Neuronal stem cell (in vitro differentiated cells): ENCODE measurements around the gene USP17L12. TPM values are rescaled to one million over a fixed set of nuclear protein-coding genes. Genes with fewer than 3 reads are reported as not detected.
"Not testable (repeated sequence)": the region's sequence is repeated elsewhere in the genome, so short reads cannot be mapped to it uniquely, and the experiment has no call there.

Source experiments
- DNase-seq: peaks from one replicate; pipeline ENCODE4 v3.0.0-alpha.2; 2013; ENCODE audit warnings: low spot score
- H2AFZ ChIP-seq: one replicate; pipeline ENCODE4 v1.6.1; 2013; ENCODE audit warnings: mild to moderate bottlenecking, low read length, inconsistent platforms
- H2AK5ac ChIP-seq: 2 replicates; pipeline ENCODE4 v1.6.1; 2013; ENCODE audit warnings: low read depth, mild to moderate bottlenecking, inconsistent platforms, low read length, moderate library complexity, mixed read lengths
- H2BK120ac ChIP-seq: 2 replicates; pipeline ENCODE4 v1.6.1; 2013; ENCODE audit warnings: low read depth, mild to moderate bottlenecking, inconsistent platforms, low read length, moderate library complexity, mixed read lengths
- H2BK12ac ChIP-seq: one replicate; pipeline ENCODE4 v1.6.1; 2013; ENCODE audit warnings: low read length, inconsistent platforms
- H2BK15ac ChIP-seq: 2 replicates; pipeline ENCODE4 v1.6.1; 2013; ENCODE audit warnings: mild to moderate bottlenecking, low read length, inconsistent platforms, mixed read lengths
- H2BK5ac ChIP-seq: one replicate; pipeline ENCODE4 v1.6.1; 2013; ENCODE audit warnings: inconsistent platforms, mild to moderate bottlenecking, low read length, moderate library complexity
- H3K14ac ChIP-seq: one replicate; pipeline ENCODE4 v1.6.1; 2013; ENCODE audit warnings: low read length, inconsistent platforms
- H3K18ac ChIP-seq: 2 replicates; pipeline ENCODE4 v1.6.1; 2013; ENCODE audit warnings: low read length, inconsistent platforms
- H3K23ac ChIP-seq: 2 replicates; pipeline ENCODE4 v1.6.1; 2013; ENCODE audit warnings: low read depth, mild to moderate bottlenecking, mixed read lengths, low read length, inconsistent platforms; ENCODE audit not compliant: poor library complexity
- H3K27ac ChIP-seq: replicated peaks from 3 replicates; pipeline ENCODE4 v1.5.1; 2013; ENCODE audit warnings: low read length, inconsistent platforms
- H3K27me3 ChIP-seq, 3 experiments: 2 replicates each; pipeline ENCODE4 v1.6.1; 2013; ENCODE audit warnings: low read length in 3 of 3, mild to moderate bottlenecking in 2 of 3, inconsistent platforms in 1 of 3, low read depth in 1 of 3, mixed read lengths in 1 of 3, moderate library complexity in 1 of 3; ENCODE audit not compliant: control insufficient read depth in 3 of 3, insufficient read depth in 3 of 3
- H3K36me3 ChIP-seq, 2 donors: replicated peaks in 1 of 2; 2 replicates each; pipeline ENCODE4 v1.6.1; 2013; ENCODE audit warnings: low read length in 2 of 2; ENCODE audit not compliant: control insufficient read depth in 2 of 2, insufficient read depth in 2 of 2
- H3K4ac ChIP-seq: 2 replicates; pipeline ENCODE4 v1.6.1; 2013; ENCODE audit warnings: inconsistent platforms, mild to moderate bottlenecking, low read length, moderate library complexity
- H3K4me1 ChIP-seq, 2 donors: 1 replicate in 1 of 2; 2 replicates in 1 of 2; pipeline ENCODE4 v1.6.1; 2013; ENCODE audit warnings: low read length in 2 of 2, low read depth in 1 of 2; ENCODE audit not compliant: control insufficient read depth in 2 of 2, insufficient read depth in 1 of 2
- H3K4me2 ChIP-seq: one replicate; pipeline ENCODE4 v1.6.1; 2013; ENCODE audit warnings: mild to moderate bottlenecking, low read length, inconsistent platforms; ENCODE audit not compliant: insufficient read depth, poor library complexity, severe bottlenecking
- H3K4me3 ChIP-seq, 2 donors: 2 replicates each; pipeline ENCODE4 v1.5.1; 2013; ENCODE audit warnings: low read length in 2 of 2, mild to moderate bottlenecking in 2 of 2, inconsistent platforms in 1 of 2, moderate library complexity in 1 of 2
- H3K79me1 ChIP-seq: one replicate; pipeline ENCODE4 v1.6.1; 2013; ENCODE audit warnings: low read depth, mild to moderate bottlenecking, inconsistent platforms, low read length, moderate library complexity
- H3K9ac ChIP-seq: one replicate; pipeline ENCODE4 v1.6.1; 2013; ENCODE audit warnings: mild to moderate bottlenecking, low read depth, low read length, inconsistent platforms; ENCODE audit not compliant: poor library complexity
- H3K9me3 ChIP-seq, 2 donors: replicated peaks in 1 of 2; 2 replicates each; pipeline versions ENCODE3 to v1.6.1; 2013; ENCODE audit warnings: low read length in 2 of 2, mild to moderate bottlenecking in 2 of 2, inconsistent platforms in 1 of 2, low read depth in 1 of 2, mixed read lengths in 1 of 2, moderate library complexity in 1 of 2; ENCODE audit not compliant: control insufficient read depth in 2 of 2, insufficient read depth in 1 of 2
- H4K8ac ChIP-seq: one replicate; pipeline ENCODE4 v1.6.1; 2013; ENCODE audit warnings: low read depth, mild to moderate bottlenecking, inconsistent platforms, low read length, moderate library complexity
- H4K91ac ChIP-seq: one replicate; pipeline ENCODE4 v1.6.1; 2013; ENCODE audit warnings: low read length, low read depth, mild to moderate bottlenecking, inconsistent platforms; ENCODE audit not compliant: poor library complexity
- WGBS, 2 donors: extraction: QIAGEN DNeasy Blood & Tissue Kit; methylation state at CpG; one replicate each; pipeline ENCODE4 v1.1.7; 2013; ENCODE audit warnings: missing lambda C conversion rate in 2 of 2, mixed read lengths in 1 of 2; ENCODE audit not compliant: insufficient read length in 2 of 2, insufficient replicate concordance in 1 of 2; ENCODE audit errors: extremely low coverage in 2 of 2; 5-methylcytosine and 5-hydroxymethylcytosine counted together
- polyA plus RNA-seq, 2 experiments: library from polyadenylated mRNA; stranded (reverse); fragments of 200-250 nt; gene quantifications; one replicate each; pipeline ENCODE4 v1.2.3, GENCODE V29; 2013

USP17L12 gene, protein sequence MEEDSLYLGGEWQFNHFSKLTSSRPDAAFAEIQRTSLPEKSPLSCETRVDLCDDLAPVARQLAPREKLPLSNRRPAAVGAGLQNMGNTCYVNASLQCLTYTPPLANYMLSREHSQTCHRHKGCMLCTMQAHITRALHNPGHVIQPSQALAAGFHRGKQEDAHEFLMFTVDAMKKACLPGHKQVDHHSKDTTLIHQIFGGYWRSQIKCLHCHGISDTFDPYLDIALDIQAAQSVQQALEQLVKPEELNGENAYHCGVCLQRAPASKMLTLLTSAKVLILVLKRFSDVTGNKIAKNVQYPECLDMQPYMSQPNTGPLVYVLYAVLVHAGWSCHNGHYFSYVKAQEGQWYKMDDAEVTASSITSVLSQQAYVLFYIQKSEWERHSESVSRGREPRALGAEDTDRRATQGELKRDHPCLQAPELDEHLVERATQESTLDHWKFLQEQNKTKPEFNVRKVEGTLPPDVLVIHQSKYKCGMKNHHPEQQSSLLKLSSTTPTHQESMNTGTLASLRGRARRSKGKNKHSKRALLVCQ
- polyA plus RNA-seq (2013, experiment 1 of 2) = not detected
- polyA plus RNA-seq (2013, experiment 2 of 2) = not detected

DNA sequence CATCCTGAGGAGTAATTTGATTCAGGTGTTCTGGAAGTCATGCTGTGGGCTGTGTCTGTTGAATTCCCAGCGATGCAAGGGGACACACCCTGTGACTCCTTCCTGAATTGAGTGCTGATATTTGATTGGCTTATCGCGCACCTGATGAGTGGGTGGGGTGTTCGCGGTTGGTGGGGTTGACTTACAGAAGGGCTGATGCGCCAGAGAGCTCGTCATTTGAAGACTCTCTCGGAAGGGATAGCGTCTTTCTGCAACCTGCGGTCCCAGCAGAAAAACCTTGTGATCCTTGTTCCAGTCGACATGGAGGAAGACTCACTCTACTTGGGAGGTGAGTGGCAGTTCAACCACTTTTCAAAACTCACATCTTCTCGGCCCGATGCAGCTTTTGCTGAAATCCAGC is at the start of gene USP17L12:
TSS of gene USP17L12 (plus strand) at position 301 of the 400 bp plus-strand sequence. CDS start at position 301, 0 bp downstream.
- not testable (repeated sequence) for H3K4me2 ChIP-seq, H2AK5ac ChIP-seq, H2BK5ac ChIP-seq, H3K4ac ChIP-seq, DNase-seq, H2BK12ac ChIP-seq, H3K9ac ChIP-seq, H3K9me3 ChIP-seq, H2BK15ac ChIP-seq, H3K4me3 ChIP-seq, H2BK120ac ChIP-seq, H3K27ac ChIP-seq, H3K18ac ChIP-seq, H4K91ac ChIP-seq, H3K14ac ChIP-seq, H3K4me1 ChIP-seq, H2AFZ ChIP-seq, H3K36me3 ChIP-seq, H3K27me3 ChIP-seq, H3K79me1 ChIP-seq, H4K8ac ChIP-seq, H3K23ac ChIP-seq
- no CpG with 5 or more reads among the region's 13 CpGs for WGBS, 2 donors

DNA sequence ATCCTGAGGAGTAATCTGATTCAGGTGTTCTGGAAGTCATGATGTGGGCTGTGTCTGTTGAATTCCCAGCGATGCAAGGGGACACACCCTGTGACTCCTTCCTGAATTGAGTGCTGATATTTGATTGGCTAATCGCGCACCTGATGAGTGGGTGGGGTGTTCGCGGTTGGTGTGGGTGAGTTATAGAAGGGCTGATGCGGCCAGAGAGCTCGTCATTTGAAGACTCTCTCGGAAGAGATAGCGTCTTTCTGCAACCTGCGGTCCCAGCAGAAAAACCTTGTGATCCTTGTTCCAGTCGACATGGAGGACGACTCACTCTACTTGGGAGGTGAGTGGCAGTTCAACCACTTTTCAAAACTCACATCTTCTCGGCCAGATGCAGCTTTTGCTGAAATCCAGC is 9.6 kb upstream of the USP17L12 start, which contains the start of gene USP17L10:
TSS of gene USP17L10 (plus strand) at position 301 of the 400 bp plus-strand sequence. CDS start at position 301, 0 bp downstream.
- H3K36me3 ChIP-seq, H3K23ac ChIP-seq, H2BK12ac ChIP-seq, H3K18ac ChIP-seq, H2AFZ ChIP-seq, H3K14ac ChIP-seq, H4K8ac ChIP-seq, H4K91ac ChIP-seq, H3K9me3 ChIP-seq, H2BK15ac ChIP-seq, H2AK5ac ChIP-seq, H3K9ac ChIP-seq, H2BK5ac ChIP-seq, H3K27me3 ChIP-seq, H3K4me3 ChIP-seq, H3K79me1 ChIP-seq, H2BK120ac ChIP-seq, H3K4me1 ChIP-seq, DNase-seq, H3K27ac ChIP-seq, H3K4me2 ChIP-seq, H3K4ac ChIP-seq: not testable (repeated sequence)
- no CpG with 5 or more reads among the region's 13 CpGs for WGBS, 2 donors

DNA sequence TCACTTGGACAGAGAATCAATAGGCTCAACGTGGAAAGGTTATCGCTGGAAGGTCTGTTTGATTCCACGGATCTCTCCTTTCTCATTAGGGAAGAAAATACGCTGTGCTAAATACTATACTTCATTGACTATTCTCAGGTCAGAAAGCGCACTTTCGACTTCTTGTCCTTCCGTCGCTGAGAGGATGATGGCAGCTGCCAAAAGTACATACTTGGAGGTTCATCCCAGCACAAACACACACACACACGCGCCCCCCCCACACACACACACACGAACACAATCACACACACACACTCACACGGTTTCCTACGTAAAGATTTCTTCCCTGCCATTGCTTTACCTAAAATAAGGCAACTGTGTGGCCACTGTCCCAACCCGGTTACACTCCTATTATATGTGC is 5.3 kb upstream of the USP17L12 start:
- H4K91ac ChIP-seq, H3K36me3 ChIP-seq, H3K18ac ChIP-seq, H4K8ac ChIP-seq, H2AFZ ChIP-seq, H2AK5ac ChIP-seq, H3K9ac ChIP-seq, H2BK5ac ChIP-seq, H3K23ac ChIP-seq, H3K4me1 ChIP-seq, H3K4me2 ChIP-seq, H3K4ac ChIP-seq, H2BK15ac ChIP-seq, H3K4me3 ChIP-seq, H3K27me3 ChIP-seq, H2BK120ac ChIP-seq, H3K27ac ChIP-seq, H3K79me1 ChIP-seq, H3K9me3 ChIP-seq, H2BK12ac ChIP-seq, H3K14ac ChIP-seq, DNase-seq: not testable (repeated sequence)
- WGBS, 2 donors = no CpG with 5 or more reads among the region's 14 CpGs

DNA sequence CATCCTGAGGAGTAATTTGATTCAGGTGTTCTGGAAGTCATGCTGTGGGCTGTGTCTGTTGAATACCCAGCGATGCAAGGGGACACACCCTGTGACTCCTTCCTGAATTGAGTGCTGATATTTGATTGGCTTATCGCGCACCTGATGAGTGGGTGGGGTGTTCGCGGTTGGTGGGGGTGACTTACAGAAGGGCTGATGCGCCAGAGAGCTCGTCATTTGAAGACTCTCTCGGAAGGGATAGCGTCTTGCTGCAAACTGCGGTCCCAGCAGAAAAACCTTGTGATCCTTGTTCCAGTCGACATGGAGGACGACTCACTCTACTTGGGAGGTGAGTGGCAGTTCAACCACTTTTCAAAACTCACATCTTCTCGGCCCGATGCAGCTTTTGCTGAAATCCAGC is 4.8 kb upstream of the USP17L12 start, which contains the start of gene USP17L11:
TSS of gene USP17L11 (plus strand) at position 301 of the 400 bp plus-strand sequence. CDS start at position 301, 0 bp downstream.
- not testable (repeated sequence) for H3K18ac ChIP-seq, H3K9ac ChIP-seq, H3K4me2 ChIP-seq, H3K36me3 ChIP-seq, H3K79me1 ChIP-seq, H2AK5ac ChIP-seq, H2BK120ac ChIP-seq, H3K27ac ChIP-seq, H3K4me3 ChIP-seq, H4K8ac ChIP-seq, H3K4ac ChIP-seq, H3K23ac ChIP-seq, H3K27me3 ChIP-seq, H3K9me3 ChIP-seq, H4K91ac ChIP-seq, H3K14ac ChIP-seq, H2BK5ac ChIP-seq, H2BK15ac ChIP-seq, H2BK12ac ChIP-seq, H2AFZ ChIP-seq, DNase-seq, H3K4me1 ChIP-seq
- no CpG with 5 or more reads among the region's 14 CpGs for WGBS, 2 donors
